ENCODE results near the gene ELOA.
"Not testable (repeated sequence)": the region's sequence is repeated elsewhere in the genome, so short reads cannot be mapped to it uniquely, and the experiment has no call there.

The ELOA gene

GRCh38 chr1:23787701-23788100, 44.4 kb downstream of the ELOA start:
- DNase-seq: no peak

DNA sequence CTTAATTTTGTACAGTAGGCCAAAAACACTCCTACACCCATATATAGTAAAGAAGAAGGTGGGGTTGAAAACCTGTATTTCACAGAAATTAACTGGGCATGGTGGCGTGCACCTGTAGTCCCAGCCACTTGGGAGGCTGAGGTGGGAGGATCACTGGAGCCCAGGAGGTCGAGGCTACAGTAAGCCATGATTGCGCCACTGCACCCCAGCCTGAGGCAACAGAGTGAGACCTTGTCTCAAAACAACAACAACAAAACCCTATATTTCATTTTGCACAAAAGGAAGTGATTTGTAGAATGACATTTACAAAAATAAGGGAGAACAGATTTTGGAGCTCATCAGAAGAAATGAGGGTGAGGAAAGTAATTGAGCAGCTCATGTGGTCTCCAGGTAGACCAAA, 45.4 kb downstream of the ELOA start:
- DNase-seq: no peak

DNA sequence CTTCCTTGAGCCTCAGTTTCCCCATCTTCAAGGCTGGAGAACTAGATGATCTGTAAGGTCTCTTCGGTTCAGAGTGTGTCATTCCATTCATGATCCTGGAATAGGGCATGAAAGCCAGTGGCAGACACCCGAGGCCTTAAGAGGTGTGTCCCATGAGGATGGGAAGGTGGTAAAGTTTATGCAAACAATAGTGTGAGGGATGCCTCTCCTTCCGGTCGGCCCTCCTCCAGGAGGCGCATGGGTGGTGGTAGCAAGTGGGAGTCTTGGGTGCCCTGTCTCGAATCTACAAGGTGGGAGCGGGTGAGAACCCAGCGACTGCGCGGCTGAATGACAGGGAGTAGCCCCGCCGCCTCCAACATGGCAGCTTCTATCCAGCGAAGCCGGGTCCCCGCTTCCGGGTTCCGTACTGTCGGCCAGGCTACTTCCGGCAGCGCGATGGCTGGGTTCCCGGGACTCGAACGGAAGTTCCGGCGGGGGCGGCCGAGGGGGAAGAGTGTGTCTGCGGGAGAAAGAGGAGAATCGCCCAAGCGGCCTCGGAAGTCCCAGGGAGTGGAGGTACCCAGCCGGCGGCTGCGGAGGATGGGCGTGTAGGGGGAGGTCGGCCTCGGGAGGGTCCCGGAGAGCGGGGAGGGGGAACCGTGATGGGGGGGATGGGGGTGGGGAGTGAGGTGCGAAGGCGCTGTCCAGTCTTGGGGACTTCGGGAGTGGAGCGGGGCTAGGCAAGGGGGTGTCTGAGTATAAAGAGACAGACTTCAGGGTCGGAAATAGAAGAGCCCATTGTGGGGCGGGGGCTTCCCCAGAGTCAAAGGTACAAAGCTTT, 47.6 kb downstream of the ELOA start, which contains the start of gene LYPLA2:
Gene LYPLA2 (plus strand): TSS at position 450 of the 820 bp plus-strand sequence. CDS start 1,538 bp downstream, outside the sequence.
- DNase-seq: no peak

- DNase-seq: no peak
These were observed 48.3 kb downstream of the ELOA start for GRCh38 chr1:23791516-23792047.

DNA sequence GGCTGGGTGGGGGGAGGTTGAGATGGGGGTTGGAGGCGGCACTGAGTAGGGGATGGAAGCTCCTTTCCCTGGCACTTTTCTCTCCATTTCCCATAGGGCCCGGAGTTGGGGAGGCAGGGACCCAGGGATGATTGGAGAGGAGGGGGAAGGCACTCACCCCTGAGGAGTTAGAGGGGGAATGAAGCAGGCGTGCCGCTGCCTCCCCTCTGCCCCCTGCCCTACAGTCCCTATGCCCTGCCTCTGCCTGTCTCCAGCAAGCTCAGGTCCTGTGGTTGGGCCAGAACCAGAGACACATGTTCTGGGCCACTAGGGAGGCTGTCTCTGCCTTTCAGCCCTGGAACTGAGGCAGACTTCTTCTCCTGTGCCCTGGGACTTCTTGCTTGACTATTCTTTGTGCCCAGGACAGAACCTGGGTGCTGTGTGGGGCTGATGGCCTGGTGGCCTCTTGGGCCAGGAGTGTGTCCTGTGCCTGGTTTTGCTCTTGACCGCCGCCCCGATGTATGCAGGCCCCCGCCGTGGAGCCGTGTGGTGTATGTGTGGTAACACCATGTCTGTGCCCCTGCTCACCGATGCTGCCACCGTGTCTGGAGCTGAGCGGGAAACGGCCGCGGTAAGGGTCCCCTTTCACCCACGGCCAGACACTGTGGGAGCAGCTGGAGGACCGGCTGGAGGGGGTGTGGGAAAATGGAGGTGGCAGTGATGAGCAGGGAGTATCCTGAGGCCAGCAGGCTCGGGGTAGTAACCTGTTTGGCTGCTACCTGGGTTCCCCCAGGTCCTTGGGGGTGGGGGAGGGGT, 49.1 kb downstream of the ELOA start:
- no peak for DNase-seq

- no peak for DNase-seq
These were observed 49.9 kb downstream of the ELOA start for GRCh38 chr1:23793018-23793781.

GRCh38 chr1:23793861-23794731, 50.8 kb downstream of the ELOA start:
- DNase-seq: no peak

DNA sequence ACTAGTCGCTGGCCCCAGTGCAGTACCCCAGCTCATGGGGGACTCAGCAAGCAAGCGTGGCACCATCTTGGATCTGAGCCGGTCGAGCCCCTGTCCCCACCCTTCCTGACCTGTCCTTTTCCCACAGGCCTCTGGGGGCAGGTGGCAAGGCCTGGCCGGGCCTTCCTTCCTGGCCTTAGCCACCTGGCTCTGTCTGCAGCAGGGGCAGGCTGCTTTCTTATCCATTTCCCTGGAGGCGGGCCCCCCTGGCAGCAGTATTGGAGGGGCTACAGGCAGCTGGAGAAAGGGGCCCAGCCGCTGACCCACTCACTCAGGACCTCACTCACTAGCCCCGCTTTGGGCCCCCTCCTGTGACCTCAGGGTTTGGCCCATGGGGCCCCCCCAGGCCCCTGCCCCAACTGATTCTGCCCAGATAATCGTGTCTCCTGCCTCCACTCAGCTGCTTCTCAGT, 51.5 kb downstream of the ELOA start:
- DNase-seq: not testable (repeated sequence)

GRCh38 chr1:23795676-23796465, 52.6 kb downstream of the ELOA start:
- DNase-seq: no peak

DNA sequence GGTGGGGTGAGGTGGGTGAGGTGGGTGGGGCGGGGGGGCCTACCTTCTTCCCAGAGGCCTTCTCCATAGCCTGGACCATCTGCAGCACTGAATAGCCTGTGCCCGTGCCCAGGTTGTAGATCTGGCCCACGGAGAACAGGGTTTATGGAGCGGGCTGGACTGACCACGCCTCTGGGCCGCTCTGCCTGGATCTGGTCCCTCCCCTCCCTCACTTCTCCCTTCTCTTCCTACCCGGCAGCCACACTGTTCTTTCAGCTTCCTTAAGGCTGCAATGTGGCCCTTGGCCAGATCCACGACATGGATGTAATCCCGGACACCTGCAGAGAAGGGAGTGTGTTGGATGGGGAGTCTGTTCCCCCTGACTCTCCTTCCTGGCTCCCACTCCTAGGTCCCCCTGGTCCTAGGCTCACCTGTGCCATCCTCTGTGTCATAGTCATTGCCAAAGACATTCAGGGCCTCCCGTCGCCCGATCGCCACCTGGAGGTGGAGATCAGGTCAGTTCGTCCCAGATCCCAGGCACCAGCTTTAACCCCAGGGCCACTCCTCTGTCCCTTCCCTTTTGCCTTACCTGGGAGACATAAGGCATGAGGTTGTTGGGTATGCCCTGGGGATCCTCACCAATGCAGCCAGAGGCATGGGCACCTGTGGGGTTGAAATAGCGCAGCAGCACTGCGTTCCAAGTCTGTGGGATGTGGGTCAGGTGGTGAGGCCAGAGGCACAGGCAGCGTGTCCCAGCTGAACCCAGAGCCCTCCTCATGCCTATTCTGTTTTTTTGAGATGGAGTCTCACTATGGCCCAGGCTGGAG, 53.4 kb downstream of the ELOA start:
- no peak for DNase-seq

- no peak for DNase-seq
These were observed 54.5 kb downstream of the ELOA start for GRCh38 chr1:23797478-23798448.

DNA sequence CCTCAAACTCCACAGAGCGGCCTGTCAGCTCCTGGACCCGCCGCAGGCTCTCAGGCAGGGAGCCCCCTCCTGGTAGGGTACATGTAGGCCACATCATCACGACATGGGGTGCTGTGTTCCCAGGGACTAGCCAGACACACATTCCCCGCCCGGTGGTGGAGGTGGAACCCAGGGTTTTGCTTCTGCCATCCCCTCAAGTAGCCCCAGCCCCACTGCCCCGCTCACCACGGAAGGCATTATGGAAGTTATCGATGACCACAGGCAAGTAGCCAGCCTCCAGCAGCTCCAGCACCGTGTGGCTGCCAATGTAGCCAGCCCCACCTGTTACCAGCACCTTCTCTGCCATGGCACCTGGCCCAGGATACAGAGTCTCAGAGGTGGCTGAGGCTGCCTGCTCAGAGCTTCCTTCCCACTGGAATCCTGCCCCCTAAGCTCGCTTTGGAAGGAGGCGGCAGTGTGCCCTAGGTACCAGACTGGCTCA, 55.4 kb downstream of the ELOA start:
- no peak for DNase-seq

- no peak for DNase-seq
These were observed 55.9 kb downstream of the ELOA start for GRCh38 chr1:23799255-23799569.

- no peak for DNase-seq
These were observed 56.5 kb downstream of the ELOA start for GRCh38 chr1:23799570-23800399.

- peak; percentile 49 for DNase-seq
These were observed 57.4 kb downstream of the ELOA start, which contains the start of gene GALE for GRCh38 chr1:23800400-23801337. TSS of gene GALE (minus strand) at chr1:23800754. CDS start at chr1:23799007, 1,747 bp downstream.

GRCh38 chr1:23801338-23801748, 58.1 kb downstream of the ELOA start:
- no peak for DNase-seq

GRCh38 chr1:23801876-23802275, 58.6 kb downstream of the ELOA start:
- DNase-seq: no peak
